CD14-positive monocyte (primary cell): ENCODE results near the gene TMEM44. TPM values are rescaled to one million over a fixed set of nuclear protein-coding genes. Genes with fewer than 3 reads are reported as not detected.

ENCODE experiments used
- DNase-seq, 3 donors: peaks; one replicate each; pipeline ENCODE4 v3.0.0-alpha.2; 2011 to 2022
- H2AFZ ChIP-seq: 2 replicates; pipeline ENCODE4 v1.6.0; 2012; ENCODE audit warnings: mild to moderate bottlenecking, low read depth, low read length, inconsistent platforms; ENCODE audit not compliant: insufficient read depth, poor library complexity, severe bottlenecking
- H3K27ac ChIP-seq, 2 donors: 1 replicate in 1 of 2; 2 replicates in 1 of 2; pipeline ENCODE4 v1.5.1; 2012 to 2013; ENCODE audit warnings: low read length in 2 of 2, control low read depth in 1 of 2, inconsistent platforms in 1 of 2, low read depth in 1 of 2, mild to moderate bottlenecking in 1 of 2
- H3K27me3 ChIP-seq, 2 donors: one replicate each; pipeline versions ENCODE4 v1.6.0 to v1.6.1; 2011 to 2013; ENCODE audit warnings: low read length in 2 of 2; ENCODE audit not compliant: control insufficient read depth in 2 of 2, insufficient read depth in 2 of 2
- H3K36me3 ChIP-seq, 2 donors: replicated peaks in 1 of 2; 1 replicate in 1 of 2; 2 replicates in 1 of 2; pipeline versions ENCODE4 v1.5.1 to v1.6.1; 2012 to 2013; ENCODE audit warnings: low read length in 2 of 2, control low read depth in 1 of 2, inconsistent platforms in 1 of 2, mild to moderate bottlenecking in 1 of 2; ENCODE audit not compliant: insufficient read depth in 2 of 2, control insufficient read depth in 1 of 2
- H3K4me1 ChIP-seq, 2 donors: 1 replicate in 1 of 2; 2 replicates in 1 of 2; pipeline versions ENCODE4 v1.5.1 to v1.6.1; 2012 to 2013; ENCODE audit warnings: low read length in 2 of 2, control low read depth in 1 of 2, inconsistent platforms in 1 of 2, mild to moderate bottlenecking in 1 of 2, moderate library complexity in 1 of 2; ENCODE audit not compliant: insufficient read depth in 2 of 2, control insufficient read depth in 1 of 2
- H3K4me2 ChIP-seq: replicated peaks from 2 replicates; pipeline ENCODE3; 2012; ENCODE audit warnings: low read length, moderate library complexity, mild to moderate bottlenecking; ENCODE audit not compliant: poor library complexity, severe bottlenecking; ENCODE audit errors: extremely low read depth
- H3K4me3 ChIP-seq, 3 experiments: fragments of 200-600 bp in 1 of 3; sonication (generic) in 1 of 3; replicated peaks in 1 of 3; 1 replicate in 2 of 3; 2 replicates in 1 of 3; pipeline ENCODE4 v1.5.1; 2011 to 2013; ENCODE audit warnings: low read length in 3 of 3, mild to moderate bottlenecking in 3 of 3, control low read depth in 2 of 3, low read depth in 2 of 3, inconsistent platforms in 1 of 3, moderate library complexity in 1 of 3
- H3K79me2 ChIP-seq: 2 replicates; pipeline ENCODE4 v1.6.0; 2012; ENCODE audit warnings: mild to moderate bottlenecking, control low read depth, inconsistent platforms, low read length, moderate library complexity; ENCODE audit not compliant: insufficient read depth
- H3K9ac ChIP-seq: 2 replicates; pipeline ENCODE4 v1.6.0; 2017; ENCODE audit warnings: low read length, mild to moderate bottlenecking; ENCODE audit not compliant: insufficient read depth, poor library complexity, severe bottlenecking
- H3K9me3 ChIP-seq, 2 donors: replicated peaks in 1 of 2; 1 replicate in 1 of 2; 2 replicates in 1 of 2; pipeline versions ENCODE4 v1.5.1 to v1.6.1; 2012 to 2013; ENCODE audit warnings: low read length in 2 of 2, control low read depth in 1 of 2; ENCODE audit not compliant: control insufficient read depth in 1 of 2, insufficient read depth in 1 of 2
- H4K20me1 ChIP-seq: 2 replicates; pipeline ENCODE4 v1.6.0; 2012; ENCODE audit warnings: mild to moderate bottlenecking, low read length, control low read depth, moderate library complexity; ENCODE audit not compliant: insufficient read depth
- H3K27ac Mint-ChIP-seq, 7 donors: one replicate each; pipeline ENCODE4 v1.8.0; 2020; ENCODE audit warnings: mild to moderate bottlenecking in 7 of 7, mixed read lengths in 7 of 7, moderate library complexity in 6 of 7, inconsistent platforms in 2 of 7
- H3K27me3 Mint-ChIP-seq, 3 donors: one replicate each; pipeline ENCODE4 v1.8.0; 2021 to 2022; ENCODE audit warnings: low read depth in 3 of 3, mild to moderate bottlenecking in 3 of 3, mixed read lengths in 3 of 3, moderate library complexity in 3 of 3, inconsistent platforms in 1 of 3
- H3K36me3 Mint-ChIP-seq, 2 donors: one replicate each; pipeline ENCODE4 v1.8.0; 2020; ENCODE audit warnings: mixed read lengths in 2 of 2, inconsistent platforms in 1 of 2, mild to moderate bottlenecking in 1 of 2
- H3K4me1 Mint-ChIP-seq: one replicate; pipeline ENCODE4 v1.8.0; 2020; ENCODE audit warnings: mild to moderate bottlenecking, mixed read lengths
- H3K4me3 Mint-ChIP-seq, 2 donors: one replicate each; pipeline ENCODE4 v1.8.0; 2020; ENCODE audit warnings: mild to moderate bottlenecking in 2 of 2, mixed read lengths in 2 of 2, moderate library complexity in 1 of 2
- H3K9me3 Mint-ChIP-seq, 7 donors: one replicate each; pipeline ENCODE4 v1.8.0; 2020 to 2022; ENCODE audit warnings: mixed read lengths in 7 of 7, mild to moderate bottlenecking in 6 of 7, moderate library complexity in 6 of 7, inconsistent platforms in 2 of 7
- CTCF ChIP-seq: fragments of 200-600 bp; IDR thresholded peaks from one replicate; pipeline ENCODE4 v1.8.0; 2022; ENCODE audit warnings: antibody characterized with exemption, mild to moderate bottlenecking
- WGBS: methylation state at CpG from one replicate; pipeline ENCODE4 v1.1.5; 2013; ENCODE audit warnings: missing lambda C conversion rate; ENCODE audit not compliant: insufficient coverage; 5-methylcytosine and 5-hydroxymethylcytosine counted together
- intact Hi-C, 2 donors: fragments of 100-400 bp; cut with micrococcal nuclease; formaldehyde crosslinking; loops; one replicate each; pipeline versions ENCODE4 v1.15.0 to v1.15.1; 2023
- polyA plus RNA-seq, 3 donors: library from polyadenylated mRNA; depleted of rRNA in 1 of 3; unstranded in 2 of 3; stranded (reverse) in 1 of 3; fragments of 300-500 nt in 2 of 3; fragments of >200 nt in 1 of 3; fragmentation: Illumina TruSeq in 2 of 3; gene quantifications; 1 replicate in 2 of 3; 2 replicates in 1 of 3; pipeline ENCODE4 v1.2.3, GENCODE V29; 2012 to 2021

The TMEM44 gene
- polyA plus RNA-seq, 3 donors = 0.68 TPM; not detected in 2

GRCh38 chr3:194632809-194633348 lies 340 bp downstream of the TMEM44 start:
- H3K4me3 Mint-ChIP-seq = peak overlapping the region; percentile 79 to 88
- DNase-seq = peak in 1 of 3 donors; percentile 15
- Histone ChIP-seq H3K9me3 (peaks cover 5 to 21% of the 10 kb centered on the region in 2 donors), H3K4me2 (peak overlapping the region; percentile 94), H3K36me3 (peaks cover 0 to 1% of the 10 kb centered on the region in 2 donors), H3K79me2 (no peaks in the 10 kb centered on the region), H3K9ac (peak overlapping the region; percentile 43), H3K27ac (no peak overlapping the region), H2AFZ (peak overlapping the region; percentile 87), H4K20me1 (no peaks in the 10 kb centered on the region), H3K4me3 (peak overlapping the region; percentile 43 to 79 (median 46)), H3K4me1 (peaks cover 12 to 17% of the 10 kb centered on the region in 2 donors), H3K27me3 (no peaks in the 10 kb centered on the region)
- WGBS = under 1% methylated on average over 56 of the region's 56 CpGs
- H3K27ac Mint-ChIP-seq = no peak overlapping the region
- H3K27me3 Mint-ChIP-seq = peaks cover 8 to 12% (median 11%) of the 10 kb centered on the region in 3 donors
- H3K9me3 Mint-ChIP-seq = peaks cover 2 to 21% (median 10%) of the 10 kb centered on the region in 7 donors
- TF ChIP-seq CTCF = no peak
- peaks cover 3 to 7% of the 10 kb centered on the region in 2 donors for H3K36me3 Mint-ChIP-seq
- intact Hi-C loops = no loop called here
- H3K4me1 Mint-ChIP-seq = peaks cover 21% of the 10 kb centered on the region

DNA sequence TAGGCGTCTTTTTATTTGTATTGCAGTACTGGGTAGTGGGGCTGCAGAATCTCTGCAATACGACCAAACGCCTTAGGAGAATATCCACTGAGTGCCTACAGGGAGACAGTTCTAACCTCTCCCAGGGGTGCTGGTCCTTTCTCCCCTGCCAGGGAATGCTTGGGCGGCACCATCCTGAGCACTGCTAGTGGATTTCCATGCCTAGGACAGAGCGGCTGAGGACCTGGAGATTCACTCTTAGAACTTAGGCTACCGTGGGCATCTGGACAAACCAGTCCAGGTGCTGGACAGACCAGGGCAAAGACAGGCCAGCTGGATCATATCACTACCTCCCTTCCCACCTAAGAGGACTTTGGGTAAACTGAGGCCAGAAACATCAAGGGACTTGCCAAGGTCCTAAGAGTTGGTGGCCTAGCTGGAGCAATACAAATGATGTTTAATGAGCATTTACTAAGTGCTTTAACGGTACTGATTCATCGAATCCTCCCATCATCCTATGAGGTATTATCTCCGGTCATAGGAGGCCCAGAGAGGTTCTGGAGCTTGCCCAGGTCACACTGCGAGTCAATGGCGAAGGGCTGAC lies 902 bp downstream of the TMEM44 start:
- Mint-ChIP-seq H3K4me1 (peaks cover 19% of the 10 kb centered on the region), H3K9me3 (peaks cover 2 to 21% (median 10%) of the 10 kb centered on the region in 7 donors), H3K27me3 (peaks cover 8 to 12% (median 11%) of the 10 kb centered on the region in 3 donors), H3K4me3 (peak overlapping the region; percentile 79 to 88), H3K27ac (no peak overlapping the region), H3K36me3 (peaks cover 1 to 3% of the 10 kb centered on the region in 2 donors)
- no peaks in the 10 kb centered on the region for H4K20me1 ChIP-seq
- H3K4me1 ChIP-seq = peaks cover 12 to 17% of the 10 kb centered on the region in 2 donors
- peak overlapping the region; percentile 41 to 79 (median 43) for H3K4me3 ChIP-seq
- H3K27me3 ChIP-seq = no peaks in the 10 kb centered on the region
- H3K27ac ChIP-seq = no peak overlapping the region
- H3K9ac ChIP-seq = peak overlapping the region; percentile 43
- peaks cover 5 to 21% of the 10 kb centered on the region in 2 donors for H3K9me3 ChIP-seq
- H2AFZ ChIP-seq = peak overlapping the region; percentile 87
- no peak for TF ChIP-seq CTCF
- intact Hi-C loops = no loop called here
- H3K36me3 ChIP-seq = no peaks in the 10 kb centered on the region
- H3K79me2 ChIP-seq = no peaks in the 10 kb centered on the region
- H3K4me2 ChIP-seq = peak overlapping the region; percentile 94
- 87% methylated on average over 10 of the region's 11 CpGs for WGBS
- no peak for DNase-seq
